Amniotic stem cell (primary cell): Measurements from ENCODE around the gene TCF4.
"Not testable (repeated sequence)": the region's sequence is repeated elsewhere in the genome, so short reads cannot be mapped to it uniquely, and the experiment has no call there.

ENCODE experiments used
- DNase-seq: peaks from one replicate; lab custom pipeline; 2025; lab: John Stamatoyannopoulos, UW

Gene TCF4

DNA sequence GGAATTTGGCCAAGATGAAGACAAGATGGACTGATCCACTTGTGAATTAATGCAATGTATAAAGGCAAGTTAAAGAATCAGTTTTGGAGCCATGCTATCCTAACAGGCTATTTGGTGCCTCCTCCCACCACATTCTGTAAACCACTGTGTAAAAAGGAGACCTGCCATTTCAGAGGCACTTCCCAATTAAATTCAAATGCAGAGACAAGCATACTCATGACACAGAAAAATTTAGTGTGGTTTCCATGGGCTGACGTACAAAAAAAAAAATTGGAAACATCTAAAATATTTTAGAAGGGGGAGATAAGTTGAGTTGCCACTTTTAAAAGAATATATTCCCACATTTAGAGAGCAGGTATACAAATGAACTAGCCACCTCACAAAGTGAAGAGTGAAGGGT lies 112.1 kb downstream of the TCF4 start:
- no peak for DNase-seq

GRCh38 chr18:55475467-55475866 lies 112.5 kb downstream of the TCF4 start:
- DNase-seq = no peak

DNA sequence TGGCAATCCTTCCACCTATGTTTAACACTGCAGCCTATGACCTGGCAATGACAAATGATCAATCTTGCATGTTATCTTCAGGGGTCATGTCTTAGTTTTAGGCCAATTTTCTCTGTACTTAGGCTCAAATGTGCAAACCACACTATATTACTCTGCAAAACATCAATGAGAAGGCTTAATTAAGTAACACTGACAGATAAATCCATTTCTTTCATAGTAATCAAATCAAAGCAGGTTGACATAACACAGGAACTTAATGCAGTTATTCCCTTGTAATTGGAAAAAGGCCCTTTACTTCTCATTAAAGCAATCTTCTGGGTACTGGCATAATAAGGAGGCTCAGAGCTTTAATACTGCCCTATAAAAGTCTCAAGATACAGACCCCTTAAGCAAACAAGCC lies 114.4 kb downstream of the TCF4 start:
- no peak for DNase-seq

DNA sequence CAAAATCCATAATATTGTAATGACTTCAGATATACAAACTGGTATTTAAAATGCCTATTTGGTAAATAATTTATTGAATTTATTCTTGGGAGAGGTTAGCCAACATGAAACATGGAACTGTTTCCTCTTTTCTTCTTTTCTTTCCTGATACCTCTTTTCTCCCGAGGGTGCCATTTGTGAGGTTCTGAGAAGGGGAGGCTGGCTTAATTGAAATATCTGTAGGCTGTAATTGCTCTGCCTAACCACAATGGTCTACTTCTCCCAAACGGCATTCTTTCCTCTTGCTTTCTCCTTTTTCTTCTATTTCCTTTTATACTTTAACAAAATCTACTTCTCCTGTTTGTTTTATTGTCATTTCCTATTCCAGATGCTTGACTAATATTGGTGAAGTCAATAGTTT lies 114.9 kb downstream of the TCF4 start:
- DNase-seq = no peak

- DNase-seq = no peak
Measured at GRCh38 chr18:55470826-55471225, 117.2 kb downstream of the TCF4 start.

DNA sequence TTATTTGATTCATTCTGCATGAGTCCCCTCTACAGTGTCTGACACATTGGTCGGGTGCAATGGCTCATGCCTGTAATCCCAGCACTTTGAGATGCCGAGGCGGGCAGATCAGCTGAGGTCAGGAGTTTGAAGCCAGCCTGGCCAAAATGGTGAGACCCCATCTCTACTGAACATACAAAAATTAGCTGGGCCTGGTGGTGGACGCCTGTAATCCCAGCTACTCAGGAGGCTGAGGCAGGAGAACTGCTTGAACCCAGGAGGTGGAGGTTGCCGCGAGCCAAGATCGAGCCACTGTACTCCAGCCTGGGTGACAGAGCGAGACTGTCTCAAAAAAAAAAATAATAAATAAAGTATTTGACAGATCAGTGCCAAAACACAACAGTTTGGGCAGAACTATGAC lies 118.9 kb downstream of the TCF4 start:
- not testable (repeated sequence) for DNase-seq

DNA sequence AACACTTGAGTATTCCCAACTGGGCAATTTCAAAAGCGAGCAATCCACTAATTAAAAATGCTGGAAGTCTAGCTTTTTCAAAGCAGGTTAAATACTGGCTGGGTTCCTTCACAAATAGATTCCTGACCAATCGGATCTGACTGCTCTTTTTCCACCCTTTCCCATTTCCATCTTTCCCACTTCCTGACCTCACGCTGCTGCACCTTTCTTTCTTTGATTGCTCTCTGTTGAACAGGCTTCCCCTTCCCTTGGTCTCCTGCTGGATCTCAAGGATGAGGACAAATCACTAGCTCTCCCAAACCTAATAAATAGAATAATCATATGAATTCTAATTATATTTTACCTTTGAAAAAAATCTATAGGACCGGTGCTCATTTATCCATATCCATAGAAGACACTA lies 121.2 kb downstream of the TCF4 start:
- DNase-seq = no peak

DNA sequence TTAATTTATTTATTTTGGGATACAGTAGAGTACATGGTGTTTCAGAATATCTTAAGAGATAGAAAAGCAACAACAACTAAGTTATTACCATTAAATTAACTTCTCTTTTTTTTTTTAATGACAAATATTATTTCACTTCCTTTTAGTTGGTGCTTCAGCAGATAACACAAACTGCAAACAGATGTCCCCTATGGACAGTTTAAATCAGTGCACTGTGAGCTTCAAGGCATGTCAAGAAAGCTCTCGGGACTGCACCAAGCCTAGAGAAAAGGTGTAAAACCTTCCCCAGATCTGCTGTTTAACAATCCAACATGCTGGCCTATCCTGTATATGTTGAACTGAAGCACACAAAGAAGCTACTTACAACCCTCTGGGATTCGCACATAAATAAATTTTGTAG lies 122.7 kb downstream of the TCF4 start:
- DNase-seq = no peak

DNA sequence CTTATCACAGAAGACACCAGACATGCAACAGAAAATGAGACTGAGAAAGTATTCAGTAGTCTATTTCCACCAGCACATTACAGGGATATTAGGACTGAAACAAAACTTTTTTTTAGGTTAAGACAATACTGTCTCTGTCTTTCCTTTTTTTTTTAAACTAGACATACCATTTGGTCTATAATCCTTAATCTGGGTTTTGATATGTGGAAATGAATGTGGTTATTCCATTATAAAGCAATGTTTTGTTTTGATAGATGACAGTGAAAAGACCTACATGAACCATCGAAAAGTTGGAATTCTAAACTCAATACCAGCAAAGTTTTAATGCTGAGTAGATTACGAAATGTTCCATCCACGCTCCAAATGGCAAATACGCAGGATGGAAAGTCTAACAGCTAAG lies 123.4 kb downstream of the TCF4 start:
- no peak for DNase-seq

DNA sequence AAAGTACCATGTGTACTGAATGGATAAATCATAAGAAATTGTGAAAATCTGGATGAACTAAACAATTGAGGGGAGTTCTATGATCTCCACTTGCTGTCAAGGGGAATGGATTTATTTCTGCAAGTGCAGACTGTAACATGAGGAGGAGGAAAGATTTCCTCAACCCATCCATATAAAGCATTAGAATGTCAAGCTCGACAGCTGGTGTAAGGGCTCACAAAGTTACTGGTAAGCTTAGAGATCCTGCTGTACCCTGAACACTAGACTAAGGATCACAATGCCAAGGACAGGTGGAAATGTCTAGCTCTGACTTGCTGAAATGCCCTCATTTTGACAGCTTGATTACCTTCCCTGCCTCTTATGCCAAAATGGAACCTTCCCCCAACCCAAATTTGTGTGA lies 125.3 kb downstream of the TCF4 start:
- no peak for DNase-seq

DNA sequence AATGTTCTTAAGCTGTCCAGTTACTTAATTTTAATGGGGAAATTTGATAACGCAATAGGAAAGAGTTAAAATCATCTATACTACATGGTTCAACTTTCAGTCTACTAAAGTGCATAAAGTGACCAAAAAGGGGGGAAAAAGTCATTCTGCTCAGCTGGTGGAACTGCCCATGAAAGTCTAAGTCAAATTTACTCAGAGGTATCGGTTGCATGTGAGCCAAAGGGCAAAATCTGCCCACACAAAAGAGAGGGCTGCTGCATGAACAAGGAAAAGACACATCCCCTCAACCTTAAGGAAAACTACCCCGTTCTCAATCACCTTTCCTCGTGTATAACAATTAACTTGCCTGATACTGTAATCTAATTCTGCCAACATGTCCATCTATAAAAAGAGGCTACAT lies 126.1 kb downstream of the TCF4 start:
- no peak for DNase-seq

GRCh38 chr18:55458456-55459203 lies 129.4 kb downstream of the TCF4 start:
- no peak for DNase-seq

DNA sequence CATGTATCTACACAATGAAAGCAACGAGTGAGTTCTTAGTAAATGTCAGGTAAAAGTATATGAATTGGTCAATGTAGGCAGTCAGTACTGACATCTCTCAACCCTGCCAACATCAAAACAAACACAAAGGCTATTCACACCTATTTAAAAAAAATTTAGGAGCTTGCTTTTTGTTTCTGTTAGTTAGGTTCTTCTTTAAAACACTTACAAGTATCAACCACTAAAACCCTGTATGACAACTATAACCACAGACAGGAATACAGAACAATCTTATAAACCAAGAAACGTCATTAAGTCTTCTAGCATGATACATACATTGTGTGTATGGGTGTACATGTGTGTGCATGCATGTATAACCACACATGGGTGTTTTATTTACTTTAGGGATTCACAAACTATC lies 131.0 kb downstream of the TCF4 start:
- no peak for DNase-seq

DNA sequence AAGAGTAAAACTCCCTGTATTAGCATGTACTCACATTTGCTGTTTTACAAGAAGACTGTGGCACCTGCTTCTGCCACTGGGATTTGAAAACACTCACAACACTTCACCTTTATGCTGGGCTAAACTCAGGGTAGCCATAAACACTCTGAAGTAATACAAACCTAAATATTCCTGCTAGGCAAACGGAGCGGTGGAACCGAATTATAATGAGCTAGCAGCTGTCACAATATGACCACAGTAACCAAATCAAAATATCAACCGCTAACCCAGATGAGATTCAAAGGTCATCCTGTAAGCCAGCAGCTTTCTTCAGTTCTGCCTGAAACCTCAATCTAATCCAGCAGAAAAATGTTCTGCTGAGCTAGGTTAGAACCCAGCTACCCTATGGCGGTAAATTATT lies 132.1 kb downstream of the TCF4 start:
- no peak for DNase-seq

DNA sequence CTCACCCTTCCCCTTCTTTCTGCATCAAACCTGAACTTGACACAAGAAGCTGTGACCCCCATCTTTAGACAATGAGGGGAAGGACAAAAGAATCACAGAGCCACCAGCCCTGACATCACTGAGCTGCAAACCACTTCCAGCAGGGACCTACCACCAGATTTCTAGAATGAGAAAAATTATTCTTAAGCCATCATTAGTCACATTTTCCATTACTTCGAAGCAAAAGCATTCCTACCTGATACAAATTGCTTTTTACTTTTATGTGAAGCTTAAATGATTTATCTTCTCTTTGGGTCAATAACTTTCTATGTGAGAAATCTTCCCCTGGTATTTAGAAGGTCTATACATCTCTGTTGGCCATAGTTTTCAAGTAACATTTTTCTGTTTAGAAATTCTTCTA lies 134.8 kb downstream of the TCF4 start:
- no peak for DNase-seq

- DNase-seq = no peak
Measured at GRCh38 chr18:55452123-55452611, 135.8 kb downstream of the TCF4 start.

GRCh38 chr18:55449412-55450140 lies 138.4 kb downstream of the TCF4 start:
- DNase-seq = no peak

- DNase-seq = no peak
Measured at GRCh38 chr18:55448420-55448819, 139.6 kb downstream of the TCF4 start.

DNA sequence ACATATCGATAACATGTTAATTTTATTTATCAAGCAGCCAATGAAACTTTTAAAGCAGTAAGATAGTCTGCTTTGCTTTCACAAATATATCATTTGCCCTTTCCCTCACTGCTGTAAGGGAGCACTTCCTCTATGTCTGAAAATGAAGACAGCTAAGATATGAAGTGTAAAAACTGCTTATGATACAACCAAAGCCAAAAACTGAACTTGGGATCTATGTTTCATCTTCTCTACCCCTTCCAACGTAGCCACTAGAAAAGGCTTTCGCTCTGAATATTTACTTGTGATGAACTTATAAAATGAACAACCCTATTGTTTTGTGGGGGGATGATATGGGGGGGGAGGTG lies 140.3 kb downstream of the TCF4 start:
- DNase-seq = no peak

DNA sequence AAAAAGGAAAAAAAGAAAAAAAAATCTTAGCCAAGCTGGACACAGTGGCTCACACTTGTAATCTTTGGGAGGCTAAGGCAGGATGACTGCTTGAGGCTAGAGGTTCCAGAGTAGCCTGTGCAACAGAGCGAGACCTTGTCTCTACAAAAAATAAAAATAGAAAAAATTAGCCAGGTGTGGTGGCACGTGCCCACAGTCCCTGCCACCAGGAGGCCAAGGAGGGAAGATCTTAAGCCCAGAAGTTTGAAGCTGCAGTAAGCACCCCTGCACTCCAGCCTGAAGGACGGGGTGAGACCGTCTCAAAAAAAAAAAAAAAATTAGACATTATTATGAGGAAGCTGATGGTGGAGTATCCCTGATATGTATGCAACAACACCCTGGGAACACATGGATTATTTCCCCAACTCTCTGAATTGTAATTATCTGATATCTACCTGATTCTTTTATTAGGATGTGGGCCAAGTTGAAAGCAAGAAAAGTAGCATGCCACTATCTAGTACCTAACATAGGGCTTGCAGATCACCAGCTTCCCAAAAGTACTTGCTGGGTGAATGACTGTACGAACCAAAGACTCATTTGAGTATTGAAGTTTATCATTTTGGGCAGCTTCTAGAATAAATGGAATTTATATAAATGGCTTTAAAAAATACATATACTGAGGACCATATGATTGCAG lies 140.9 kb downstream of the TCF4 start:
- no peak for DNase-seq

DNA sequence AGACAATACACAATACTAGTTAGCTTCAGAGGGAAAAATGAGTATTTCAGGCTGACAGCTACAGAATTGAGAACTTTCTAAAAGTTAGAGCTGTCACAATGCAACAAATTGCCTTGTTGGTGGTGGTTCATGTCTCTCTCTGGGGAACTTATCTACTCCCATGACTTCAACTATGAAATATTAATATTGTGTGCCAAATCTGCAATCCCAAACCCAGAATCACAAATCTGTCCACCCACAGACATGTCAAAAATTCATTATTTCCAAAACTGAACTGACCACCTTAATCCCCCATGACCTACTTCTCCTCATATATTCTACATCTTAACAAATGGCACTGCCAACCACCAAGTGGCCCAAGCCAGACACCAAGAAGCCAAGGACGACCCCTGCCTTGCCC lies 143.5 kb downstream of the TCF4 start:
- DNase-seq = no peak

DNA sequence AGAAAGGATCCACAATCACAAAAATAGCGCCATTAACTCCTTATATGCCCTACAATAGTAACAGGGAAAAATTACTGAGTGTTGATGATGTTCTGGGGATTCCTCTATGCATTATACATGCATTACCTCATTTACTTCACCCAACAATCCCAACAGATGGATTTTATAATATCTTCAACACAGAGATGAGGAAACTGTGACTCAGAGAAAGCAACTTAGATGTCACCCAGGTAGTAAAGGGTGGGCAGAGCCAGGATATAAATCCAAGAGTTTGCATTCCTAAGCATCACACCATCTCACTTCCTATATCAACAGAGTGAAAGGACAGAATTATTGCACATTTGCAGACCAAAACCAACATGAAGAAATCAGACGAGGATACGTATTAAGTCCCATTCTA lies 144.2 kb downstream of the TCF4 start:
- no peak for DNase-seq

GRCh38 chr18:55442561-55442960 lies 145.4 kb downstream of the TCF4 start:
- DNase-seq = no peak
